Eye (tissue), 1 donor: Measurements from ENCODE around the gene APOA5.
"Not testable (repeated sequence)": the region's sequence is repeated elsewhere in the genome, so short reads cannot be mapped to it uniquely, and the experiment has no call there.

ENCODE experiments used
- DNase-seq: peaks from one replicate; pipeline ENCODE4 v3.0.0-alpha.2; 2015

APOA5 gene

GRCh38 chr11:116826751-116827431 is 35.2 kb upstream of the APOA5 start:
- no peak for DNase-seq

- DNase-seq, result no peak
Observed at GRCh38 chr11:116825854-116826750, 34.4 kb upstream of the APOA5 start.

- no peak for DNase-seq
Observed at GRCh38 chr11:116825434-116825833, 33.8 kb upstream of the APOA5 start.

GRCh38 chr11:116823031-116823843 is 31.6 kb upstream of the APOA5 start, which contains the start of gene APOA4:
TSS of gene APOA4 (minus strand) at chr11:116823304. CDS start at chr11:116823191, 113 bp downstream.
- no peak for DNase-seq

GRCh38 chr11:116822575-116822974 is 30.9 kb upstream of the APOA5 start:
- no peak for DNase-seq

GRCh38 chr11:116821050-116821918 is 29.6 kb upstream of the APOA5 start:
- no peak for DNase-seq

GRCh38 chr11:116819049-116819448 is 27.4 kb upstream of the APOA5 start:
- no peak for DNase-seq

- no peak for DNase-seq
Observed at GRCh38 chr11:116814502-116814901, 22.8 kb upstream of the APOA5 start.

- no peak for DNase-seq
Observed at GRCh38 chr11:116813781-116814471, 22.2 kb upstream of the APOA5 start.

- no peak for DNase-seq
Observed at GRCh38 chr11:116813170-116813569, 21.5 kb upstream of the APOA5 start.

- no peak for DNase-seq
Observed at GRCh38 chr11:116812109-116812508, 20.4 kb upstream of the APOA5 start.

GRCh38 chr11:116811194-116811593 is 19.5 kb upstream of the APOA5 start:
- DNase-seq, result no peak

- DNase-seq, result no peak
Observed at GRCh38 chr11:116808262-116809175, 16.8 kb upstream of the APOA5 start.

GRCh38 chr11:116807601-116808261 is 16.1 kb upstream of the APOA5 start:
- DNase-seq, result no peak

- no peak for DNase-seq
Observed at GRCh38 chr11:116804001-116804400, 12.3 kb upstream of the APOA5 start.

- DNase-seq, result not testable (repeated sequence)
Observed at GRCh38 chr11:116801662-116802061, 10.0 kb upstream of the APOA5 start.

- no peak for DNase-seq
Observed at GRCh38 chr11:116800610-116801009, 8.9 kb upstream of the APOA5 start.

GRCh38 chr11:116798368-116798767 is 6.7 kb upstream of the APOA5 start:
- no peak for DNase-seq

GRCh38 chr11:116797816-116798215 is 6.1 kb upstream of the APOA5 start:
- no peak for DNase-seq

- no peak for DNase-seq
Observed at GRCh38 chr11:116796548-116796947, 4.9 kb upstream of the APOA5 start.
